SK-N-SH (cell line): ENCODE measurements around the gene ABCF1.

Source experiments
- GATA2 ChIP-seq: sonication (generic); formaldehyde crosslinking; IDR thresholded peaks from 2 replicates; pipeline ENCODE4 v1.5.0; 2020; ENCODE audit warnings: mild to moderate bottlenecking, missing genetic modification reagents
- POLR2AphosphoS5 ChIP-seq: IDR thresholded peaks from 2 replicates; pipeline ENCODE4 v1.6.1; 2012; ENCODE audit warnings: low read depth, low read length
- SMC3 ChIP-seq: IDR thresholded peaks from 2 replicates; pipeline ENCODE4 v1.6.1; 2012; ENCODE audit warnings: low read depth, low read length, improper control_type of control experiment

DNA sequence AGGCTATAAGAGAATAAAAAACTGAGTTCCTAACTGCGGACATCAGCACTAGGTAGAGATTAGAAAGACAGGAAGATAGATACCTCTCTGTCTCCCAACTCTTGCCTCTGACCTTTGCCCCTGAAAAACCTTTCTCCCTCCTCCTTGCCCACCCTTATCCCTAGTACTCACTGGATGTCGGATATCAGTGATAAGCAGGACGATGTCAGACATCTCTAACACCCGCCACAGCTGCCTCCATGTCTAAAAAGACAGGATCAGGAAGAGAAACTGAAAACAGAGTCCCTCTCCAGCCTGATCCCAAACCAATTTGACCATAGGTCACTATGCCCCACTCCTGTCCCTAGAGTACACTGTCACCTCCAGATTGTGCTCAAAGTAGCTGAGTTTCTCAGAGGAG is 16.8 kb upstream of the ABCF1 start:
- TF ChIP-seq GATA2 (CRISPR knock-in tag) (no peak), SMC3 (no peak), POLR2AphosphoS5 (no peak)
